Measurements from ENCODE around the gene OR4F15. TPM values are rescaled to one million over a fixed set of nuclear protein-coding genes. Genes with fewer than 3 reads are reported as not detected.
"Not testable (repeated sequence)": the region's sequence is repeated elsewhere in the genome, so short reads cannot be mapped to it uniquely, and the experiment has no call there.

The OR4F15 gene
- total RNA-seq, 2 donors from 2014 or later: not detected

DNA sequence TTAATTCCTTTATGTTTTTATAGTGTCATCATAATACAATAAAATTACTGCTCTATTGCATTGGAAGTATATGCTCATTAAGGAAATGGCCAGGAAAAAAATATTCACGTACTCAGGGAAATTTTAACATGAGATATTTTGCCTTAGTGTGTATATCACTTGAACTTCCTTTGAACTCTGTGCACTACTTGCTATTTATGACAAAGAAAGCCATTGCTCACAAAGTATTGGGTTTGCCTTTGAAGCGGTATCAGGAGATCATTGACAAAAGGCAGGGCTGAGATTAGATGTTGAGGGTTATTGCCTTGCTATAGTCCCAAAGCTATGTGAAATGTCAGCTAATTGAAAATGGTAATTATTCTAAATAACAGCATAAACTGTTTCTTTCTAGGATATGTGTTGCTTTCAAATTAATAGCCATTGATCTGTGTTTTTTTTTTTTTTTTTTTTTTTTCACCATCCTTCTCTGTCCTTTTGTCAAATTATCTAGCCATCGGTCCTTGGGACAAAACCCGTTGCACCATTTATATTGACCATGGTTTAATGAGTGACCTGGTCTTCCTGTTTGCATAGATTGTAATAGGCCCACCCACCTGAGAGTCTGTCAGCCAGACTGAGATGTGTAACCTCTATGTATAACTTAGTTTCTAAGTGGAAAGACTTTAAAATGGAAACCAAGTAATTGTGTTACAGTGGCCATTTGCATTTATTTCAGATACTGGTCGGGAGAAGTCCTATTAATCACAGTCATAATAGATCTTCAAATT, 23.3 kb upstream of the OR4F15 start:
- H3K27me3 ChIP-seq (replicated peaks; ENCODE audit: insufficient read depth); H3K4me3 ChIP-seq; H3K4me1 ChIP-seq (replicated peaks); DNase-seq (ENCODE audit: low spot score); H3K9me3 ChIP-seq; H3K36me3 ChIP-seq; intact Hi-C loops (cut with DNase I); H3K27ac ChIP-seq: not testable (repeated sequence)
- 48% methylated on average over 5 of the region's 5 CpGs for WGBS

DNA sequence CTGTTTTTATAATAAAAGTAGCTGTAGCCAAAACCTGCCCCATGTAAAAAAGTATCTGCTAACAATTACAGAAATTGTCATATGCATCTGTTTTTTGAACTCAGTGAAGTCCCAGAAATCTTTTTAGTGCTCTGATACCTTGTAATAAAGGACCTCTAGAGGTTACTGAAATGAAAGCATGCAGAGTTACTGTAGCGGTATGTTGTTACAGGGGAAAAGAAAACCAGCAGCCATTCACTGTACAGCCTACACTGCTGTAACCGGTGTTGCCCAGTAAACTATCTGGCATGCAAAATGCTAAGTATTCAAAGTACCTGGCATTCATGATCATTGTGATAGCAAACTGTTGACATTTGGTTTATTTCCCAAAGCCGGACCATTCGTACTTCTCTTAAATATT, 21.3 kb upstream of the OR4F15 start:
- H3K4me3 ChIP-seq; H3K9me3 ChIP-seq; H3K4me1 ChIP-seq (replicated peaks); DNase-seq (ENCODE audit: low spot score); H3K36me3 ChIP-seq; H3K27ac ChIP-seq; H3K27me3 ChIP-seq (replicated peaks; ENCODE audit: insufficient read depth); intact Hi-C loops (cut with DNase I): not testable (repeated sequence)
- 32% methylated on average over 2 of the region's 4 CpGs for WGBS

DNA sequence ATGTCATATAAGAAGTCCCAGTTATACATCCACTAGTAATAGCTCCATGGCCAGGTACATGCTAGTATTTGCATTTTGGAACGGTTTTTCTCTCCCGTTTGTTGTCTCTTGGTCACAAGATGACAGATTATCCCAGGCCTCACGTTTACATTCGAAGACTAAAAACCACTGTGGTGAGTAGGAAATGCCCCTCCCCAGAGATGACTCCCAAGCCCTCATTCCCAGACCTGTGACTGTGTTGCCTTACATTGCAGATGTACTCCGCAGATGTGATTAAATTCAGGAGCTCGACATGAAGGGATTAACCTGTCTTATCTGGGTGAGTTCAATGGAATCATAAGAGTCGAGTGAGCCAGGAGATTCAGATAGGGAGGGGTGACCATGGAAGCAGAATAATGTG, 18.0 kb upstream of the OR4F15 start:
- H3K4me3 ChIP-seq; intact Hi-C loops (cut with DNase I); H3K4me1 ChIP-seq (replicated peaks); H3K27me3 ChIP-seq (replicated peaks; ENCODE audit: insufficient read depth); H3K9me3 ChIP-seq; H3K27ac ChIP-seq; DNase-seq (ENCODE audit: low spot score); H3K36me3 ChIP-seq: not testable (repeated sequence)
- 60% methylated on average over 7 of the region's 7 CpGs for WGBS

DNA sequence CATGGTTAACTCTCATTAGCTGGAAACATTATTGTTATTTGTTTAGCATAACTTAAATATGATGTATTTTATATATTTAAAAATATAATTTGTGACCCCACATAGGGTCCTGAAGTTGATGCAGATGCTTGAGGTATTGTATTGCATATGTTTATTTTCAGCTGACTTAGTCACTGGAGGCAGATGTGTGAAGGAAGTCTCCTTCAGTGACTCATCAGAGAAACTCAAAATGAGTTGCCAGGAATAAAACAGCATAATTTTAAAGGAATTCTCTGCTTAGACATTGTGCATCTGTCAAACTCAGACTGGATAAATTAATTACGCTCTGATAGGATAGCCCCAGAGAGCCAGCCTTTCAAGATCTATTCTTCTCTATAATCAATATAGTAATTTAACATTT, 16.5 kb upstream of the OR4F15 start:
- Histone ChIP-seq H3K4me1 (replicated peaks) (no peaks in the 10 kb centered on the region), H3K4me3 (no peak overlapping the region), H3K36me3 (no peaks in the 10 kb centered on the region), H3K27me3 (replicated peaks; ENCODE audit: insufficient read depth) (no peaks in the 10 kb centered on the region), H3K9me3 (no peaks in the 10 kb centered on the region), H3K27ac (no peak overlapping the region)
- DNase-seq (ENCODE audit: low spot score): no peak
- intact Hi-C loops (cut with DNase I): no loop called here
- 87% methylated on average over 1 of the region's 1 CpG for WGBS
- TF ChIP-seq POLR2AphosphoS5 (IDR thresholded peaks at IDR 0.05) (no peak), POLR2A (IDR thresholded peaks at IDR 0.05) (no peak)
- TF ChIP-seq, protein P1, sequence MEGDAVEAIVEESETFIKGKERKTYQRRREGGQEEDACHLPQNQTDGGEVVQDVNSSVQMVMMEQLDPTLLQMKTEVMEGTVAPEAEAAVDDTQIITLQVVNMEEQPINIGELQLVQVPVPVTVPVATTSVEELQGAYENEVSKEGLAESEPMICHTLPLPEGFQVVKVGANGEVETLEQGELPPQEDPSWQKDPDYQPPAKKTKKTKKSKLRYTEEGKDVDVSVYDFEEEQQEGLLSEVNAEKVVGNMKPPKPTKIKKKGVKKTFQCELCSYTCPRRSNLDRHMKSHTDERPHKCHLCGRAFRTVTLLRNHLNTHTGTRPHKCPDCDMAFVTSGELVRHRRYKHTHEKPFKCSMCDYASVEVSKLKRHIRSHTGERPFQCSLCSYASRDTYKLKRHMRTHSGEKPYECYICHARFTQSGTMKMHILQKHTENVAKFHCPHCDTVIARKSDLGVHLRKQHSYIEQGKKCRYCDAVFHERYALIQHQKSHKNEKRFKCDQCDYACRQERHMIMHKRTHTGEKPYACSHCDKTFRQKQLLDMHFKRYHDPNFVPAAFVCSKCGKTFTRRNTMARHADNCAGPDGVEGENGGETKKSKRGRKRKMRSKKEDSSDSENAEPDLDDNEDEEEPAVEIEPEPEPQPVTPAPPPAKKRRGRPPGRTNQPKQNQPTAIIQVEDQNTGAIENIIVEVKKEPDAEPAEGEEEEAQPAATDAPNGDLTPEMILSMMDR (IDR thresholded peaks at IDR 0.05): no peak

DNA sequence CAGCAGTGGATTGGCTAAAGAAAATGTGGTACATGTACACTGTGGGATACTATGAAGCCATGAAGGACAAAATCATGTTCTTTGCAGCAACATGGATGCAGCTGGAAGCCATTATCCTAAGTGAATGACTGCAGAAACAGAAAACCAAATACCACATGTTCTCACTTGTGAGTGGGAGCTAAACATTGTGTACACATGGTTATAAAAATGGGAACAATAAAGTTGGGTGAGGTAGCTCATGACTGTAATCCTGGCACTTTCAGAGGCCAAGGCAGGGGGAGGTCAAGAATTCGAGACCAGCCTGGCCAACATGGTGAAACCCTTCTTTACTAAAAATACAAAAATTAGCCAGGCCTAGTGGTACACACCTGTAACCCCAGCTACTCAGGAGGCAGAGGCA, 12.3 kb upstream of the OR4F15 start:
- H3K9me3 ChIP-seq: no peaks in the 10 kb centered on the region
- DNase-seq (ENCODE audit: low spot score): no peak
- H3K4me1 ChIP-seq (replicated peaks): no peaks in the 10 kb centered on the region
- no peaks in the 10 kb centered on the region for H3K27me3 ChIP-seq (replicated peaks; ENCODE audit: insufficient read depth)
- no peak overlapping the region for H3K4me3 ChIP-seq
- 59% methylated on average over 1 of the region's 1 CpG for WGBS
- no peak for TF ChIP-seq POLR2A (IDR thresholded peaks at IDR 0.05)
- no peak for TF ChIP-seq POLR2AphosphoS5 (IDR thresholded peaks at IDR 0.05)
- TF ChIP-seq, protein P1 (IDR thresholded peaks at IDR 0.05): no peak
- H3K27ac ChIP-seq: no peak overlapping the region
- H3K36me3 ChIP-seq: no peaks in the 10 kb centered on the region
- intact Hi-C loops (cut with DNase I): no loop called here

DNA sequence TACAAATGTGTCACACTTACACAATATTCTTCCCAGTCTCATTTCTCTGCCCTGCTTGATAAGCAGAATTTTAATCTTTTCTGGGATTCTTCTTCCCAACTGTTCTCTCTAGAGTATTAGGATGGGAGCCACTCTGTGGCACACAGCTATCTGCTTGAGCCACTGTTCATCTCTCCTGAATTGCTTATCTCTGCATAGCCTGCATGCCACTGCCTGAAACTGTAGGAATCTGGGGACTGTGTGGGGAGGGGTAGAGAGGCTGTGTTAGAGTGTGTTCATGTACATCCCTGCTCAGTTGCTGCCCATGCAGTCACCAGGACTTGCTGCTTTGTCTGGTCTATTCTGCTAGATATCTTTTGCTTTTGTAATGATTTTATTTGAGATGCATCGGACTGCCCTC, 11.0 kb upstream of the OR4F15 start:
- no peaks in the 10 kb centered on the region for H3K9me3 ChIP-seq
- no peak overlapping the region for H3K27ac ChIP-seq
- TF ChIP-seq POLR2AphosphoS5 (IDR thresholded peaks at IDR 0.05) (no peak), POLR2A (IDR thresholded peaks at IDR 0.05) (no peak)
- TF ChIP-seq, protein P1 (IDR thresholded peaks at IDR 0.05): no peak
- no peak overlapping the region for H3K4me3 ChIP-seq
- H3K4me1 ChIP-seq (replicated peaks): no peaks in the 10 kb centered on the region
- intact Hi-C loops (cut with DNase I): no loop called here
- WGBS: 91% methylated on average over 1 of the region's 1 CpG
- no peaks in the 10 kb centered on the region for H3K27me3 ChIP-seq (replicated peaks; ENCODE audit: insufficient read depth)
- H3K36me3 ChIP-seq: no peaks in the 10 kb centered on the region
- DNase-seq (ENCODE audit: low spot score): no peak

Measured in prostate gland (tissue), 2 donors.